Kidney epithelial cell (primary cell): ENCODE data around the gene ASRGL1. TPM values are rescaled to one million over a fixed set of nuclear protein-coding genes. Genes with fewer than 3 reads are reported as not detected.
"Not testable (repeated sequence)": the region's sequence is repeated elsewhere in the genome, so short reads cannot be mapped to it uniquely, and the experiment has no call there.

Experiments used
- DNase-seq: peaks from one replicate; pipeline ENCODE4 v3.0.0-alpha.2; 2010; ENCODE audit warnings: low read depth
- H3K27me3 ChIP-seq: 2 replicates; pipeline ENCODE4 v1.6.0; 2011; ENCODE audit warnings: low read length; ENCODE audit not compliant: control insufficient read depth, insufficient read depth
- H3K36me3 ChIP-seq: 2 replicates; pipeline ENCODE4 v1.5.1; 2011; ENCODE audit warnings: low read length; ENCODE audit not compliant: control insufficient read depth, insufficient read depth
- H3K4me3 ChIP-seq: 2 replicates; pipeline ENCODE4 v1.5.1; 2011; ENCODE audit warnings: low read depth, mild to moderate bottlenecking, control low read depth, low read length
- total RNA-seq: library from RNA; depleted of rRNA; stranded (reverse); fragments of >200 nt; gene quantifications from 2 replicates; pipeline ENCODE4 v1.2.3, GENCODE V29; 2015
- TF ChIP-seq, protein P1 (sequence below): IDR thresholded peaks from 2 replicates; pipeline ENCODE4 v1.5.1; 2011; ENCODE audit warnings: mild to moderate bottlenecking, moderate library complexity, low read length, control low read depth, inconsistent platforms; ENCODE audit not compliant: insufficient read depth, poor library complexity, severe bottlenecking

Gene ASRGL1
- total RNA-seq, 1 donor from 2014 or later, result 20.3 TPM

GRCh38 chr11:62370743-62371440, 33.6 kb downstream of the ASRGL1 start:
- DNase-seq, result no peak
- Histone ChIP-seq H3K36me3 (no peaks in the 10 kb centered on the region), H3K27me3 (no peaks in the 10 kb centered on the region), H3K4me3 (no peak overlapping the region)
- TF ChIP-seq, protein P1, sequence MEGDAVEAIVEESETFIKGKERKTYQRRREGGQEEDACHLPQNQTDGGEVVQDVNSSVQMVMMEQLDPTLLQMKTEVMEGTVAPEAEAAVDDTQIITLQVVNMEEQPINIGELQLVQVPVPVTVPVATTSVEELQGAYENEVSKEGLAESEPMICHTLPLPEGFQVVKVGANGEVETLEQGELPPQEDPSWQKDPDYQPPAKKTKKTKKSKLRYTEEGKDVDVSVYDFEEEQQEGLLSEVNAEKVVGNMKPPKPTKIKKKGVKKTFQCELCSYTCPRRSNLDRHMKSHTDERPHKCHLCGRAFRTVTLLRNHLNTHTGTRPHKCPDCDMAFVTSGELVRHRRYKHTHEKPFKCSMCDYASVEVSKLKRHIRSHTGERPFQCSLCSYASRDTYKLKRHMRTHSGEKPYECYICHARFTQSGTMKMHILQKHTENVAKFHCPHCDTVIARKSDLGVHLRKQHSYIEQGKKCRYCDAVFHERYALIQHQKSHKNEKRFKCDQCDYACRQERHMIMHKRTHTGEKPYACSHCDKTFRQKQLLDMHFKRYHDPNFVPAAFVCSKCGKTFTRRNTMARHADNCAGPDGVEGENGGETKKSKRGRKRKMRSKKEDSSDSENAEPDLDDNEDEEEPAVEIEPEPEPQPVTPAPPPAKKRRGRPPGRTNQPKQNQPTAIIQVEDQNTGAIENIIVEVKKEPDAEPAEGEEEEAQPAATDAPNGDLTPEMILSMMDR, result no peak

GRCh38 chr11:62372871-62373270, 35.6 kb downstream of the ASRGL1 start:
- DNase-seq, result no peak
- no peak overlapping the region for H3K4me3 ChIP-seq
- TF ChIP-seq, protein P1, result no peak
- H3K27me3 ChIP-seq, result no peaks in the 10 kb centered on the region
- H3K36me3 ChIP-seq, result no peaks in the 10 kb centered on the region

- no peaks in the 10 kb centered on the region for H3K36me3 ChIP-seq
- H3K4me3 ChIP-seq, result no peak overlapping the region
- no peak for DNase-seq
- TF ChIP-seq, protein P1, result no peak
- H3K27me3 ChIP-seq, result no peaks in the 10 kb centered on the region
Measured at GRCh38 chr11:62373464-62374119, 36.3 kb downstream of the ASRGL1 start.

DNA sequence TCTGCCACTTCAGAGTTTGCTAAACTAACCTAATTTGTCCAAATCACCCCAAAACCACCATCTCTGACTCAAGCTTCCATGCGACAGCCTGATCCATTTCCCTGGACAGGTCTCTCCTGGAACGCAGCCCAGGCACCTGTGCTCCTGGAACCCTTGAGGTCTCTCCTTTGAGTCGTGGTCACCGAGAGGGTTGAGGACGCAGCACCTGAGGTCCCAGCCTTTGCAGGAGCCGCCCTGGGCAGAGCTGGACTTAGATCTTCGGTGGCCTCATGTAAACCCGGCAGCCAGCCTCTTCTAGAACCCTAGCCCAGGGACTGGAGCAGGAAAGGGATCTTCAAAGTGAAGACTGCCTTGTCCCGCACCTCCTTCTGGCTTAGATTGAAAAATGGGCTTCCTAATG, 37.6 kb downstream of the ASRGL1 start:
- H3K27me3 ChIP-seq, result no peaks in the 10 kb centered on the region
- H3K36me3 ChIP-seq, result no peaks in the 10 kb centered on the region
- H3K4me3 ChIP-seq, result no peak overlapping the region
- TF ChIP-seq, protein P1, result no peak
- DNase-seq, result no peak

DNA sequence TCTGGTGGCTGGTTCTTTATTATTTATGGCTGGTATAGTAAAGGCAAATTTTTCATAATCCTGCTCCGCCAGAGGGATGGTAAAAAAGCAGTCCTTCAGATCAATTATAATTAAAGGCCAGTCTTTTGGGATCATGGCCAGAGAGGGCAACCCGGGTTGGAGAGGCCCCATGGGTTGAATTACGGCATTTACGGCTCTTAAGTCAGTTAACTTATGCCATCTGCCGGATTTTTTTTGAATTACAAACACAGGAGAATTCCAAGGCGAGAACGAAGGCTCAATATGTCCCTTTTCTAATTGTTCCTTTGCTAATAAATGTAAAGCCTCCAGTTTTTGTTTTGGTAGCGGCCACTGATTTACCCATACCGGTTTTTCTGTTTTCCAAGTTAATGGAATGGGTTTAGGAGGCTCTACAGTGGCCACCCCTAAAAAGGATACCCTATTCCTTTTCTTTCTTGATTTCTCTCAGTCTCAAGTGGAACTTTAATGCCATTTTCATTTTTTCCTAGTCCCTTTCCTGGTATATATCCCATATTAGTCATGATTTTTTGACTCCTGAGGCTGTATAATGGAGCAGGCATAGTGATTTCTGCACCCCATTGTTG, 41.3 kb downstream of the ASRGL1 start:
- not testable (repeated sequence) for H3K36me3 ChIP-seq, DNase-seq

DNA sequence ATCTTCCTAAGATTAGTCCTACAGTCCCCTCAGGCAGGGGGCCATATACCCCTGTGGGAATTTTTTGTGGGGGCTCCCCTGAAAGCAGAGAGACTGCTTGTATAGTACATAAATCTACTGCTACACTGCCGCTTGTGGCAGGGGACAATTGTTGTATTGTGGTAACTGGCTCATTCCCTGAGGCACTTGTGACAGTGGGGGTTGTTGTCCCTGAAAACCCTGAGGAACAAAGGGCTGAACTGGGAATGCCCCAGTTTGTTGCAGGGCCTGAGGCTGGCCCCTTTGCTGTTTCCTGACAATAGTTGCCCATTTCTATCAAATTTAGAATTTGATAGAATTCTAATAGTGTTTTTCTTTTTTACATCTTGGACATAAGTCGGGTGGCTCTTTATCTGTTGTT, 42.3 kb downstream of the ASRGL1 start:
- not testable (repeated sequence) for H3K36me3 ChIP-seq, H3K27me3 ChIP-seq, H3K4me3 ChIP-seq, DNase-seq

More for the DNA sequence above, 41.3 kb downstream of the ASRGL1 start:
- H3K27me3 ChIP-seq, H3K4me3 ChIP-seq: not testable (repeated sequence)

DNA sequence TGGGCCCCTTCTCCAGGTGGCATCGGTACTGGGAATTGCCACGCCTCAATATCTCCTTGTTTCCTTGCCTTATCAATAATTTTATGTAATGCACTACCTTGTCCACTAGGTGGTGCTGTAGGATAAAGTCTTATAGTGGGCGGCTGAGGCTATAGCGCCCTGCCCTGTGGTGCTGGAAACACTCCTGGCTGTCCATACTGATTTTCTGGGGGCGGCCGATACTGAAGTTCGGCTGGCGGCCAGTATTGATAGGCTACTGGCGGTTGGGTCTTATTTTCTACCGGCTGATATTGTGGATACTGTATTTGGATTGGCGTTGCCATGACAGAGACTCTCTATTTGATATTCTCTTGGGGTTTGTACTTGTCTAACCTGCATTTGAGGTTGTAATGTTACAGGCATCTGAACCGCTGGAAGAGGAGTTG, 43.6 kb downstream of the ASRGL1 start:
- not testable (repeated sequence) for DNase-seq, H3K36me3 ChIP-seq, H3K4me3 ChIP-seq, H3K27me3 ChIP-seq
- TF ChIP-seq, protein P1, result peak; percentile 65
